ENCODE data around the gene EXOC3L1.

DNA sequence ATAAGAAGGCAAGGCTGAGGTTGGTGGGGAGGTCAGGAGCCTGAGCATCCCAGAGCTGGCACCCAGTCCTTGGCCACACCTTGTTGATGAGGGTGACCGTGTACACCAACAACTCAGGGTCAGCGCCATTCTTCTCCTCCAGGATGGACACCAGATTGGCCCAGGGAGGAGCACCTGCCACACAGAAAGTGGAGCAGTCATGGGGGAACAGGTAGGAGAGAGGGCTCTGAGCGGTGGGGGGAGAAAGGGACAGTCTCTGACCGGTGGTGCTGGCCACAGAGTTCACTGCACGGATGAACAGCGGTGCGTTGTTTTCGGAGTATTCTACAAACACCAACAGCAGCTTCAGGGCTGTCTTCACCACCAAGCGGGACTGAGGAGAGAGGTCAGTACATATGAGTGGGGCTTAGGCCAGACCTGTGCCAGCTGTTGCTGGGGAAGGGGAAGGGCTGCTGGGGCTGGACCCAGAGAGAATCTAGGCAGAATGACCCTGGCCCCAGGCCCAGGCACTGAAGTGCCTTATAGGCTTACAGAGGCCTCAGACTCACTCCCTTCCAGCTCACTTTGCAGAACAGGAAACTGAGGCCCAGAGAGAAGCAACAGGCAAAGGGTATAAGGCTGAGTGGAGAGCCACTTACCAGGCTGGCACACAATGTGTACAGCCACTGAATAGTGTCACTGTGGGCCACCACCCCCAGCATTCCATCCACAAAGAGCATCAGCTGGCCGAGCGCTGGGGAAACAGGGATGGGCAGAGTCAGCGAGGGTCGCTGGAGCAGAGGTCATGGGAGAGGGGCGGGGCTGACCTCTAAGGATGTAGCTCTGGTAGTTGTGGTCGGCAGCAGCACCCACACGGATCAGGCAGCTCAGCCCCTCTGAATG, 47.7 kb upstream of the EXOC3L1 start:
- TF ChIP-seq EZH2 (IDR thresholded peaks at IDR 0.05; ENCODE audit: low read length, missing control alignments) = no peak
- TF ChIP-seq, protein P1, sequence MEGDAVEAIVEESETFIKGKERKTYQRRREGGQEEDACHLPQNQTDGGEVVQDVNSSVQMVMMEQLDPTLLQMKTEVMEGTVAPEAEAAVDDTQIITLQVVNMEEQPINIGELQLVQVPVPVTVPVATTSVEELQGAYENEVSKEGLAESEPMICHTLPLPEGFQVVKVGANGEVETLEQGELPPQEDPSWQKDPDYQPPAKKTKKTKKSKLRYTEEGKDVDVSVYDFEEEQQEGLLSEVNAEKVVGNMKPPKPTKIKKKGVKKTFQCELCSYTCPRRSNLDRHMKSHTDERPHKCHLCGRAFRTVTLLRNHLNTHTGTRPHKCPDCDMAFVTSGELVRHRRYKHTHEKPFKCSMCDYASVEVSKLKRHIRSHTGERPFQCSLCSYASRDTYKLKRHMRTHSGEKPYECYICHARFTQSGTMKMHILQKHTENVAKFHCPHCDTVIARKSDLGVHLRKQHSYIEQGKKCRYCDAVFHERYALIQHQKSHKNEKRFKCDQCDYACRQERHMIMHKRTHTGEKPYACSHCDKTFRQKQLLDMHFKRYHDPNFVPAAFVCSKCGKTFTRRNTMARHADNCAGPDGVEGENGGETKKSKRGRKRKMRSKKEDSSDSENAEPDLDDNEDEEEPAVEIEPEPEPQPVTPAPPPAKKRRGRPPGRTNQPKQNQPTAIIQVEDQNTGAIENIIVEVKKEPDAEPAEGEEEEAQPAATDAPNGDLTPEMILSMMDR (conservative IDR thresholded peaks at IDR 0.05 in 1 of 2, IDR thresholded peaks at IDR 0.05 in 1 of 2; ENCODE audit: low read depth in 1 of 2, low read length in 2 of 2) = no peak

Data from fibroblast of lung (primary cell).